ENCODE results near the gene ASIC1.
"Not testable (repeated sequence)": the region's sequence is repeated elsewhere in the genome, so short reads cannot be mapped to it uniquely, and the experiment has no call there.

DNA sequence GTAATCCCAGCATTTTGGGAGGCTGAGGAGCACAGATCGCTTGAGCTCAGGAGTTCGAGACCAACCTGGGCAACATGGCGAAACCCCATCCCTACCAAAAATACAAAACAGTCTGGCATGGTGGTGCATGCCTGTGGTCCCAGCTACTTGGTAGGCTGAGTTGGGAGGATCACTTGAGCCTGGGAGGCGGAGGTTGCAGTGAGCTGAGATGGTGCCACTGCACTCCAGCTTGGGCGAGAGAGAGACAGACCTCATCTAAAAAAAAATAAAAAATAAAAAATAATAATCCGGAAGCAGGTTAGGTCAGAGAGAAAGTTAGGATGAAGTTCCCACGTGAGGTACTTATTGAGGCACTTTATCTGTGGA is 27.0 kb downstream of the ASIC1 start:
- TF ChIP-seq, protein P1, sequence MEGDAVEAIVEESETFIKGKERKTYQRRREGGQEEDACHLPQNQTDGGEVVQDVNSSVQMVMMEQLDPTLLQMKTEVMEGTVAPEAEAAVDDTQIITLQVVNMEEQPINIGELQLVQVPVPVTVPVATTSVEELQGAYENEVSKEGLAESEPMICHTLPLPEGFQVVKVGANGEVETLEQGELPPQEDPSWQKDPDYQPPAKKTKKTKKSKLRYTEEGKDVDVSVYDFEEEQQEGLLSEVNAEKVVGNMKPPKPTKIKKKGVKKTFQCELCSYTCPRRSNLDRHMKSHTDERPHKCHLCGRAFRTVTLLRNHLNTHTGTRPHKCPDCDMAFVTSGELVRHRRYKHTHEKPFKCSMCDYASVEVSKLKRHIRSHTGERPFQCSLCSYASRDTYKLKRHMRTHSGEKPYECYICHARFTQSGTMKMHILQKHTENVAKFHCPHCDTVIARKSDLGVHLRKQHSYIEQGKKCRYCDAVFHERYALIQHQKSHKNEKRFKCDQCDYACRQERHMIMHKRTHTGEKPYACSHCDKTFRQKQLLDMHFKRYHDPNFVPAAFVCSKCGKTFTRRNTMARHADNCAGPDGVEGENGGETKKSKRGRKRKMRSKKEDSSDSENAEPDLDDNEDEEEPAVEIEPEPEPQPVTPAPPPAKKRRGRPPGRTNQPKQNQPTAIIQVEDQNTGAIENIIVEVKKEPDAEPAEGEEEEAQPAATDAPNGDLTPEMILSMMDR (IDR thresholded peaks at IDR 0.05): not testable (repeated sequence)
- TF ChIP-seq POLR2A (IDR thresholded peaks at IDR 0.05): not testable (repeated sequence)

Measured in stomach (tissue), 4 donors.